HG02943 (cell line): ENCODE data around the gene PPP1R3E.
"Not testable (repeated sequence)": the region's sequence is repeated elsewhere in the genome, so short reads cannot be mapped to it uniquely, and the experiment has no call there.

ENCODE experiments used
- ATAC-seq: cut with Tn5 transposase; IDR thresholded peaks from one replicate; pipeline ENCODE4 v1.9.1; 2021; ENCODE audit warnings: mild to moderate bottlenecking, low read depth, moderate library complexity; ENCODE audit not compliant: unreplicated experiment

PPP1R3E gene, protein sequence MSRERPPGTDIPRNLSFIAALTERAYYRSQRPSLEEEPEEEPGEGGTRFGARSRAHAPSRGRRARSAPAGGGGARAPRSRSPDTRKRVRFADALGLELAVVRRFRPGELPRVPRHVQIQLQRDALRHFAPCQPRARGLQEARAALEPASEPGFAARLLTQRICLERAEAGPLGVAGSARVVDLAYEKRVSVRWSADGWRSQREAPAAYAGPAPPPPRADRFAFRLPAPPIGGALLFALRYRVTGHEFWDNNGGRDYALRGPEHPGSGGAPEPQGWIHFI

GRCh38 chr14:23302290-23303225, at the start of gene PPP1R3E:
PPP1R3E (minus strand) TSS chr14:23302859; CDS start chr14:23302576, 283 bp downstream.
- peak; percentile 30 for ATAC-seq

- ATAC-seq = no peak
Measured at GRCh38 chr14:23351681-23352505, 49.2 kb upstream of the PPP1R3E start.

DNA sequence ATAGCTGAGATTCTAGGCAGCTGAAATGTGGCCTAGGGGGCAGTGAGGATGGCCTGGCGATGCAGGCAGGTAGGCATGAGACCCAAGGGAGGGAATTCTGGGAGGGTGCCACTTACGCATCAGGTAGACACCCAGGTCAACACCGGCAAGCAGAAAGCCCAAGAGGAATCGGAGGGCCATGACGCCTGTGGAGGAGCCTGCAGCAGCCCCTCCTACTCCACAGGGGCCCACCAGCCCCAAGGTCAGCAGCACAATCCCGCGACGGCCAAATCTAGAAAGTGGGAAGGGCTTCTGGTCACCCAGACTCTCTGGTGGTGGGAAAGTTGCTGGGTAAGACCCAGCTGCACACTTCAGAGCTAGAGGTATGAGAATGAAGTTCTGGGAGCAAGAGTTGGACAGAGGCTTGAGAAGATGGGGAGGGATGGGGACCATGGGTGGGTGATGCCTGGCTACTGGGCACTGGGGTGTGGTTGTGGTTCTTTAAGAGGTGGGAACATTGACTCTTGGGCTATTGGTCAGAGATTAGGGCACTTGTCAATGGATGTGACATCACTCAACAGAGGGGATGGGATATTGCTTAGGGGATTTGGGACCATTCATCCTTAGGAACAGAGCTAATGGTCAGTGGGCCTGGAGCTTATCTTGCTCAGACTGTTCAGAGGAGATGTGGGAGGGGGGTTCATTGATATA, 46.6 kb upstream of the PPP1R3E start:
- ATAC-seq = no peak

DNA sequence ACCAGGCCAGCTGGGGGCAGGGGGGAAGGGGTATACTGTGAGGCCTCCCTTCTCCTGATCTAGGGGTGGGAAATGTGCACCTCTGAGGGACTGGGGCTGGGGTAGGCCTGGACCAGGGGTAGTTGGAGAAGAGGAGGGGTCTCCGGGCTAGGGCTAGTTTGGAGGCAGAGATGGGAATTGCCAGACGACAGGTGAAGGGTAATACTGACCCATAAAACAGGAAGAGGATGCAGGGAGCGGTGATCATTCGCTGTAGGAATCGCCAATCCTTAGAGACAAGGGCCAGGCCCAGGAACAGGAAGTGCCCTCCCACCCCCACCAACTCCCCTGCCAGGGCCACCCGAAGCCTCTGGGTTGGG, 45.6 kb upstream of the PPP1R3E start:
- ATAC-seq = no peak

DNA sequence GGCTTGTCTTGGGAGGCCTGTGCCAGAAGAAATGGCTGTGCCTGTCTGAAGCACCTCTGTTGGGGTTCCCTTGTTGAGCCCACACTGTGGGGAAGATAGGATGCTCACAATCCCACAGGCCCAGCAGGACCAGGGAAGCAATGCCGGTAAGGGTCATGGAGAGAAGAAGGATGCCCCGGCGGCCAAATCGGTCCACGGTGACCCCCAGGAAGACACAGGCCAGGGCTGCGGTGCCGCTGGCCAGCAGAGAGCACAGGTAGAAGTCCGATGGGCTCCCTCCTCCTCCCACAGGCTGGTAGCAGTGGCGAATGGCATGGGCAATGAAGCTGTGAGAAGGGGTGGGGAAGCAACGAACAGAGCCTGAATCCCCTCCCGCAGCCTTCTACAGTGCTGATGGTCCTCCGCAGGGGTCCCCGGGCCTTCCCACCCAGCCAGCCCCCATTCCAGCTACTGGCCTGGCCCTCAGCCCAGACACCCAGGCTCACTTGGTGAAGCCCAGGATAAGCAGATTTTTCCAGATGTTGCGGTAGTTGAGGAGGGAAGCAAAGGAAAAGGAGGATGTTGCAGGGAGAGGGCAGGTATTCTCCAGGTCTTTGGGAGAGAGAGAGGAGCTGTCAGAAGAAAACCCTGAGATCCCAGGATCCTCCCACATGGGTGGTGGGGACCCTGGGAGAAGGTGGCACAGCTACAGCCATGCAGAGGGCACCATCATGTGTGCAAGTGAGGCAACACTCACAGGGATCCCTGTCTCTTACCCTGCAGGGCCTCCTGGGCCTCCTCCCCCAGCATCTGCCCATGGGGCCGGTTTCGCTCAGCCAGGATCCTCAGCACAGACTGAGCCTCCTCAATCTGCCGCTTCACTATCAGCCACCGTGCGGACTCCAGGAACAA, 45.0 kb upstream of the PPP1R3E start:
- ATAC-seq = no peak

DNA sequence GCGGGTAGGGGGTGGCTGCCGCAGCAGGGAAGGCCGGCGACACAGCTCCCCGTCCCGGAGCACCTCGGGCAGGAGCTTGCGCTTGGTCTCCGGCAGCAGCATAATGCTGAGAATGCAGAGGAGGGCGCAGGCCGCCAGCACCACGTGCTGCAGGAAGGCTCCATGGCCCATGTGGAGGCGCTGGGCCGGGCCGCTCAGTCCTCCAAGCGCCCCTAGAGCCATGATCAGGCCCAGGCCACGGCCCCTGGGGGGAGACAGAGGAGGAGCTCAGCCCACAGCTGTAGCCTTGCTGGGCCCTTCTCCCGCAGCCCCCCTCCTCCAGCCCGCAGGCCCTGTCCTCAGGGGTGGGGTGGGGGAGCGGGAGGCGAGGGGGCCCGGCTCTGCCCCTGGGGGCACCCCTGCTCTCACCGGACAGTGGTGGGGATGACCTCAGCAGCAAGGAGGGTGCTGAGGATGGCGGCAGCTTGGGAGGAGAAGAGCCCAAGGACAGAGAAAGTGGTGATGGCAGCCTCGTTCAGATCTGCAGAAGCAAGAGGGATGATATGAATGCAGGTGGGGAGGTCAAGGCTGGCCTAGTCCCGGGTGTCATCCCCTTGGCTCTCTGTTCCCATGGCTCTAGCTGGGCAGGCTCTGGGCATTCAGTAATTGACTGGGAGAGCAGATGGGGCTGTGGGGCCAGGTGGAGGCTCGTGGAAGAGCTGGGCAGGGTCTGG, 44.2 kb upstream of the PPP1R3E start:
- ATAC-seq = no peak

- no peak for ATAC-seq
Measured at GRCh38 chr14:23345987-23346692, 43.5 kb upstream of the PPP1R3E start.

- ATAC-seq = no peak
Measured at GRCh38 chr14:23344481-23344880, 41.8 kb upstream of the PPP1R3E start.

GRCh38 chr14:23339506-23340268, 37.0 kb upstream of the PPP1R3E start:
- no peak for ATAC-seq

GRCh38 chr14:23335623-23336022, 33.0 kb upstream of the PPP1R3E start:
- ATAC-seq = no peak

GRCh38 chr14:23327947-23328744, 25.5 kb upstream of the PPP1R3E start:
- ATAC-seq = no peak

DNA sequence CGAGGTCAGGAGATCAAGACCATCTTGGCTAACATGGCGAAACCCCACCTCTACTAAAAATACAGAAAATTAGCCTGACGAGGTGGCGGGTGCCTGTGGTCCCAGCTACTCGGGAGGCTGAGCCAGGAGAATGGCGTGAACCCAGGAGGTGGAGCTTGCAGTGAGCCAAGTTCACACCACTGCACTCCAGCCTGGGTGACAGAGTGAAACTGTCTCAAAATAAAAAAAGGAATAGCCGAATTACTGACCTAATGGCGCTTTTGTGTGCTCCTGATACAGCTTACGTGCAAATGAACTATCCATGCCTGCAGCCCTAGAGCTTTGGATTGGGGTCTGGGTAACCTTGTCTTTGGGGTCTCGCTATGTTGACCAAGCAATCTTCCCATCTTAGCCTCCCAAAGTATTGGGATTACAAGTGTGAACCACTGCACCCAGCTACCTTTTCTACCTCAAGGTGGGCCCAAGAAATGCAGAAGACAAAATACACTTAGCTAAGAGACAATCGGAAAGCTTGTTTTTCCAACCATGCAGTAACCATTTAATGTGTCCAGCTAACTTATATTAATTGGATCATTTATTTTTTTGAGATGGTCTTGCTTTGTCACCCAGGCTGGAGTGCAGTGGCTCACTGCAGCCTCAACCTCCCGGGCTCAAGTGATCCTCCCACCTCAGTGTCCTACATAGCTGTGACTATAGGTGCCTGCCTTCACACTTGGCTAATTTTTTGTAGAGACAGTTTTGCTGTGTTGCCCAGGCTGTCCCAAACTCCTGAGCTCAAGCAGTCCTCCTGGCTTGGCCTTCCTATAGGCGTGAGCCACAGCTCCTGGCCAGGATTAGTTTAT, 24.1 kb upstream of the PPP1R3E start:
- ATAC-seq = no peak

- ATAC-seq = not testable (repeated sequence)
Measured at GRCh38 chr14:23325746-23326145, 23.1 kb upstream of the PPP1R3E start.

GRCh38 chr14:23324993-23325392, 22.3 kb upstream of the PPP1R3E start:
- ATAC-seq = no peak

- no peak for ATAC-seq
Measured at GRCh38 chr14:23324455-23324846, 21.8 kb upstream of the PPP1R3E start.
